Erythroblast (primary cell): ENCODE data around the gene TBXA2R.
"Not testable (repeated sequence)": the region's sequence is repeated elsewhere in the genome, so short reads cannot be mapped to it uniquely, and the experiment has no call there.

Experiments used
- DNase-seq, 2 experiments: peaks; one replicate each; lab custom pipeline; 2025; lab: John Stamatoyannopoulos, UW
- GATA1 ChIP-seq: IDR thresholded peaks from 2 replicates; pipeline ENCODE4 v1.6.1; 2011; ENCODE audit warnings: low read depth, mild to moderate bottlenecking, control low read depth, low read length, moderate library complexity
- POLR2A ChIP-seq: IDR thresholded peaks from 2 replicates; pipeline ENCODE4 v1.6.1; 2011; ENCODE audit warnings: mild to moderate bottlenecking, low read length

The TBXA2R gene

GRCh38 chr19:3606690-3607289 lies at the start of gene TBXA2R:
TBXA2R (minus strand) TSS chr19:3606875; CDS start chr19:3600634, 6,241 bp downstream.
- TF ChIP-seq POLR2A (no peak), GATA1 (no peak)
- DNase-seq: peak in 1 of 2 experiments; percentile 47

GRCh38 chr19:3656073-3656746 lies 49.5 kb upstream of the TBXA2R start:
- TF ChIP-seq GATA1: no peak
- TF ChIP-seq POLR2A: no peak
- no peak for DNase-seq

GRCh38 chr19:3655402-3656072 lies 48.9 kb upstream of the TBXA2R start:
- no peak for DNase-seq
- no peak for TF ChIP-seq GATA1

GRCh38 chr19:3653865-3654513 lies 47.3 kb upstream of the TBXA2R start:
- DNase-seq: peak in 1 of 2 experiments; percentile 30
- no peak for TF ChIP-seq GATA1
- TF ChIP-seq POLR2A: no peak

GRCh38 chr19:3653081-3653795 lies 46.6 kb upstream of the TBXA2R start:
- no peak for DNase-seq
- TF ChIP-seq GATA1: no peak
- TF ChIP-seq POLR2A: no peak

- TF ChIP-seq POLR2A: no peak
- no peak for TF ChIP-seq GATA1
- no peak for DNase-seq
Measured at GRCh38 chr19:3652422-3652821, 45.7 kb upstream of the TBXA2R start.

GRCh38 chr19:3651684-3652083 lies 45.0 kb upstream of the TBXA2R start:
- no peak for TF ChIP-seq GATA1
- no peak for TF ChIP-seq POLR2A
- DNase-seq: no peak

- no peak for DNase-seq
- no peak for TF ChIP-seq GATA1
- TF ChIP-seq POLR2A: no peak
Measured at GRCh38 chr19:3649888-3650287, 43.2 kb upstream of the TBXA2R start.

GRCh38 chr19:3648037-3648905 lies 41.6 kb upstream of the TBXA2R start:
- DNase-seq: no peak
- TF ChIP-seq GATA1: no peak
- no peak for TF ChIP-seq POLR2A

- not testable (repeated sequence) for DNase-seq
Measured at GRCh38 chr19:3647102-3647501, 40.4 kb upstream of the TBXA2R start.

GRCh38 chr19:3646336-3647092 lies 39.8 kb upstream of the TBXA2R start:
- TF ChIP-seq POLR2A (no peak), GATA1 (no peak)

GRCh38 chr19:3645726-3646125 lies 39.1 kb upstream of the TBXA2R start:
- DNase-seq: no peak
- TF ChIP-seq GATA1 (no peak), POLR2A (no peak)

More at GRCh38 chr19:3646336-3647092, 39.8 kb upstream of the TBXA2R start:
- no peak for DNase-seq
